SH-SY5Y (cell line): ENCODE measurements around the gene MOB3B.

ENCODE experiments used
- GATA2 ChIP-seq: IDR thresholded peaks from 2 replicates; pipeline ENCODE4 v1.6.1; 2011; ENCODE audit warnings: mild to moderate bottlenecking, low read depth, low read length
- GATA3 ChIP-seq: IDR thresholded peaks from 2 replicates; pipeline ENCODE4 v1.6.1; 2011; ENCODE audit warnings: low read depth, mild to moderate bottlenecking, low read length, moderate library complexity

MOB3B gene

GRCh38 chr9:27382975-27383374, 146.6 kb downstream of the MOB3B start:
- TF ChIP-seq GATA2 (no peak), GATA3 (no peak)

GRCh38 chr9:27382308-27382707, 147.3 kb downstream of the MOB3B start:
- no peak for TF ChIP-seq GATA3
- TF ChIP-seq GATA2: no peak

GRCh38 chr9:27379311-27380251, 150.0 kb downstream of the MOB3B start:
- TF ChIP-seq GATA2 (no peak), GATA3 (no peak)

GRCh38 chr9:27377811-27378456, 151.7 kb downstream of the MOB3B start:
- TF ChIP-seq GATA2: no peak
- no peak for TF ChIP-seq GATA3

- TF ChIP-seq GATA2 (no peak), GATA3 (no peak)
These were observed 152.3 kb downstream of the MOB3B start for GRCh38 chr9:27377147-27377807.

- TF ChIP-seq GATA3 (no peak), GATA2 (no peak)
These were observed 155.8 kb downstream of the MOB3B start for GRCh38 chr9:27373851-27374250.

GRCh38 chr9:27372615-27373014, 157.0 kb downstream of the MOB3B start:
- TF ChIP-seq GATA3: no peak
- no peak for TF ChIP-seq GATA2

- no peak for TF ChIP-seq GATA2
- no peak for TF ChIP-seq GATA3
These were observed 158.2 kb downstream of the MOB3B start for GRCh38 chr9:27371382-27371781.

GRCh38 chr9:27369591-27369990, 160.0 kb downstream of the MOB3B start:
- TF ChIP-seq GATA2: no peak
- TF ChIP-seq GATA3: no peak

GRCh38 chr9:27368316-27368985, 161.2 kb downstream of the MOB3B start:
- TF ChIP-seq GATA3 (no peak), GATA2 (no peak)

- TF ChIP-seq GATA2 (no peak), GATA3 (no peak)
These were observed 161.7 kb downstream of the MOB3B start for GRCh38 chr9:27367921-27368315.

- no peak for TF ChIP-seq GATA2
- TF ChIP-seq GATA3: no peak
These were observed 162.3 kb downstream of the MOB3B start for GRCh38 chr9:27367175-27367798.

- TF ChIP-seq GATA3 (no peak), GATA2 (no peak)
These were observed 163.8 kb downstream of the MOB3B start for GRCh38 chr9:27365707-27366376.
